Stimulated activated CD4-positive, alpha-beta T cell treated with anti-CD3 and anti-CD28 coated beads, Interleukin-1b, Interleukin-23, amount 100 ng/mL, for 48 hours (primary cell): ENCODE data around the gene LRP1.

Experiments
- DNase-seq: peaks from one replicate; pipeline ENCODE4 v3.0.0-alpha.2; 2020

LRP1 gene

GRCh38 chr12:57198329-57198728 lies 70.0 kb downstream of the LRP1 start:
- DNase-seq = no peak

- no peak for DNase-seq
Observed at GRCh38 chr12:57199191-57199590, 70.9 kb downstream of the LRP1 start.

GRCh38 chr12:57200497-57200896 lies 72.2 kb downstream of the LRP1 start:
- DNase-seq = no peak

- DNase-seq = no peak
Observed at GRCh38 chr12:57201219-57201618, 72.9 kb downstream of the LRP1 start.

GRCh38 chr12:57201631-57202030 lies 73.3 kb downstream of the LRP1 start:
- DNase-seq = no peak

- DNase-seq = no peak
Observed at GRCh38 chr12:57202321-57202720, 74.0 kb downstream of the LRP1 start.

- DNase-seq = no peak
Observed at GRCh38 chr12:57203201-57203600, 74.9 kb downstream of the LRP1 start.

- no peak for DNase-seq
Observed at GRCh38 chr12:57203791-57204190, 75.5 kb downstream of the LRP1 start.

- DNase-seq = no peak
Observed at GRCh38 chr12:57204454-57204853, 76.2 kb downstream of the LRP1 start.

GRCh38 chr12:57205186-57205585 lies 76.9 kb downstream of the LRP1 start:
- no peak for DNase-seq

- DNase-seq = no peak
Observed at GRCh38 chr12:57205931-57206330, 77.6 kb downstream of the LRP1 start.

- DNase-seq = no peak
Observed at GRCh38 chr12:57207731-57208630, 79.7 kb downstream of the LRP1 start.

GRCh38 chr12:57208631-57209282 lies 80.5 kb downstream of the LRP1 start:
- DNase-seq = no peak

- no peak for DNase-seq
Observed at GRCh38 chr12:57209916-57210315, 81.6 kb downstream of the LRP1 start.

- no peak for DNase-seq
Observed at GRCh38 chr12:57210461-57210860, 82.2 kb downstream of the LRP1 start.

GRCh38 chr12:57210926-57211692 lies 82.8 kb downstream of the LRP1 start:
- DNase-seq = no peak

- no peak for DNase-seq
Observed at GRCh38 chr12:57211791-57212700, 83.8 kb downstream of the LRP1 start.

GRCh38 chr12:57212701-57213057 lies 84.4 kb downstream of the LRP1 start:
- DNase-seq = no peak

- peak; percentile 83 for DNase-seq
Observed at GRCh38 chr12:57213058-57213715, 84.9 kb downstream of the LRP1 start.

- no peak for DNase-seq
Observed at GRCh38 chr12:57213763-57214397, 85.6 kb downstream of the LRP1 start.

- peak; percentile 73 for DNase-seq
Observed at GRCh38 chr12:57214398-57214781, 86.1 kb downstream of the LRP1 start.

- DNase-seq = no peak
Observed at GRCh38 chr12:57215065-57215464, 86.8 kb downstream of the LRP1 start.
